HUDEP-2 (cell line): ENCODE results near the gene MAGEB4.
"Not testable (repeated sequence)": the region's sequence is repeated elsewhere in the genome, so short reads cannot be mapped to it uniquely, and the experiment has no call there.

ENCODE experiments used
- DNase-seq, 76 experiments: peaks; one replicate each; lab custom pipeline; 2025; ENCODE audit not compliant: unreplicated experiment in 76 of 76; lab: John Stamatoyannopoulos, UW

MAGEB4 gene, protein sequence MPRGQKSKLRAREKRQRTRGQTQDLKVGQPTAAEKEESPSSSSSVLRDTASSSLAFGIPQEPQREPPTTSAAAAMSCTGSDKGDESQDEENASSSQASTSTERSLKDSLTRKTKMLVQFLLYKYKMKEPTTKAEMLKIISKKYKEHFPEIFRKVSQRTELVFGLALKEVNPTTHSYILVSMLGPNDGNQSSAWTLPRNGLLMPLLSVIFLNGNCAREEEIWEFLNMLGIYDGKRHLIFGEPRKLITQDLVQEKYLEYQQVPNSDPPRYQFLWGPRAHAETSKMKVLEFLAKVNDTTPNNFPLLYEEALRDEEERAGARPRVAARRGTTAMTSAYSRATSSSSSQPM

DNA sequence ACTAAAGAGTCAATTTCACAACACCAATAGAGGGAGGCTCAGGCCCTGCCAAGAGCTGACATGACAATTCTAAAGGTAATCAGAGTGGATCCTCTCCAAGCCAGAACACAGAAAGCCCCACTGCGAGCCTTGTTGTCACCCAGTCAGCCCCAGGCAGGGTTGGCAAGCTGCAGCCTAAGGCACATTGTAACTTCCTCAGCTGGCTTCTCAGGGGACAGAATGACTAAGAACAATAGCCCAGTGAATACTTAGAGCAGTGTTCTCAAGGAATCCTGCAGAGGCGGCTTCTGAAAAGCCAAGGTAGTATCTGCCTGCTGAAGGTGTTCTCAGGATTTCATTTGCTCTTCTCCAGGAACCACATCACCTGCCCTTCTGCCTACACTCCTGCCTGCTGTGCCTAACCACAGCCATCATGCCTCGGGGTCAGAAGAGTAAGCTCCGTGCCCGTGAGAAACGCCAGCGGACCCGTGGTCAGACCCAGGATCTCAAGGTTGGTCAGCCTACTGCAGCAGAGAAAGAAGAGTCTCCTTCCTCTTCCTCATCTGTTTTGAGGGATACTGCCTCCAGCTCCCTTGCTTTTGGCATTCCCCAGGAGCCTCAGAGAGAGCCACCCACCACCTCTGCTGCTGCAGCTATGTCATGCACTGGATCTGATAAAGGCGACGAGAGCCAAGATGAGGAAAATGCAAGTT, at the start of gene MAGEB4:
Gene MAGEB4, plus strand, starts transcription at position 277 of the 692 bp plus-strand sequence. Its CDS starts 136 bp downstream, at position 413.
- DNase-seq, result no peak

DNA sequence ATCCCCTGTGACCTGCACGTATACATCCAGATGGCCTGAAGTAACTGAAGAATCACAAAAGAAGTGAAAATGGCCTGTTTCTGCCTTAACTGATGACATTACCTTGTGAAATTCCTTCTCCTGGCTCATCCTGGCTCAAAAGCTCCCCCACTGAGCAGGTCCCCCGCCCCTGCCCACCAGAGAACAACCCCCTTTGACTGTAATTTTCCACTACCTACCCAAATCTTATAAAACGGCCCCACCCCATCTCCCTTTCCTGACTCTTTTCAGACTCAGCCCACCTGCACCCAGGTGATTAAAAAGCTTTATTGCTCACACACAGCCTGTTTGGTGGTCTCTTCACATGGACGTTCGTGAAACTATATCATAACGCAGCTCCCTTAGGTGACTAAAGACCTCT, 47.9 kb upstream of the MAGEB4 start:
- not testable (repeated sequence) for DNase-seq

DNA sequence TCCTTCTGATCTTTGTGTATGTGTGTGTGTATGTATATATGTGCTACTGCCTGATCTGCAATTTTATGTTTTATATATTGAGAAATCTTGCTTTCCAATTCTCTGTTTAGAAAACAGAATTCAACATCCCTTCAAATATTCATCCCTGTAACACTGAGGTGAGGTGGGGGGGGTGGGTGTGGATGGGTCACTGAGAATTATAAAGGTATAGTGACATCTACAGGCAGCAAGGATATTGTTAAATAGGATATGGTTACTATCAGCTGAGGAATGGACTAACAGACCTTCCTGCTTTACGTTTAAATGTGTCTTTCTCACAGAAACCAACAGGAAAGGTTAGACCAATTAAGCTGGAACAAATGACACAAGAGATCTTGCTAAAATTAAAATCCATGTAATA, 45.5 kb upstream of the MAGEB4 start:
- DNase-seq, result peak in 2 of 76 experiments; percentile 0

DNA sequence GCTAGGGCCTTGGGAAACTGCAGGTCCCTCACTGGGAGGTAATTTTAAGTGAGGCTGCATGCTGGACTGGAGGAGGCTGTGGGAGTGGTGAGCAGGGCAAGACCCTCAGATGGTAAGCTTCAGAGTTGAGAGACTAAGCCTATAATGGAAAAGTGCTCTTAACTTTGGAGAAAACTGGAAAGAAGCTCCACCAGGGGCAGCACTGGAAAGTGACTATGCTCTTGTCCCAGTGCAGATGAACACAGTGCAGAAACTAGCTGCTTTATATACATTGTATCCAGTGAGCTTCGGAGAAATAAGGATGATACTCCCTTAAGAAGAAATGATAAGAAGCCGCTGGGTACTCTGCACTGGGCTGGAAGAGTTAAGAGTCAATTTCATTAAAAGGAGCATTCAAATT, 29.6 kb upstream of the MAGEB4 start:
- DNase-seq, result no peak

DNA sequence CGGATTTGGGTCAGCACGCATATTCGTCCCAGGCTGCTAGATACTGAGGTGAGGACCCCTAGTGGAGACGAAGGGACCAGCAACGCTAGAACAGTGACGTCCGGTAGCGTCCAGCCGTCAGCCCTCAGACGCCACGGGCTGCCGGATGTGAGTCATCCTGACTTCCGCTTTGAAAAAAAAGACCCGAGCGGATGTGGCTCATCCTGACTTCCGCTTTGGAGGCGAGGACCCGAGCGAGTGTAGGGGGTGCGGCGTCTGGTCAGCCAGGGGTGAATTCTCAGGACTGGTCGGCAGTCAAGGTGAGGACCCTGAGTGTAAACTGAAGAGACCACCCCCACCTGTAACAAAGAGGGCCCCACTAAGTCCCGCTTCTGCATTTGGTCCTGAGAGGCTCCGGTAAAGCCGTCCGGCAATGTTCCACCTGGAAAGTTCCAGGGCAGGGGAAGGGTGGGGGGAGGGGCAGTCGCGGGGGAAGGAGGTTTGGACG, 26.4 kb upstream of the MAGEB4 start, which contains the start of gene MAGEB2:
Gene MAGEB2, plus strand, starts transcription at position 207 of the 487 bp plus-strand sequence. CDS start 3,018 bp downstream, outside the sequence.
- no peak for DNase-seq

DNA sequence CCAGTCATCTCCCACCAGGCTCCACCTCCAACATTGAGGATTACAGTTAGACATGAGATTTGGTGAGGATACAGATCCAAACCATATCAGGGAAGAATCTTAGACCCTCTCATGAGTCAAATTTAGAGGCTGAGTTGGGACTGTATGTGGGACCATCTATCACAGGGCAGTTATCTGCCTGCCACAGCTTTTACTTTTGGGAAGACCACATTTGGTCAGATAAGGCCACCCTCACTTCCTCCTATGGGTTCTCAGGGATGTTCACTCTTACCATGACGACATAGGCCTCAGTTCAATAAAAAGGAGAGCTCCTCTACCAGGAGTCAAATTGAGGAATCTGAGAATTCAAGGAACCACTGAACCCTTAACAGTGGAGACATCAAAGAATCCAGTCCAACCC, 24.3 kb upstream of the MAGEB4 start:
- peak in 4 of 76 experiments; percentile 1 to 17 (median 8) for DNase-seq

DNA sequence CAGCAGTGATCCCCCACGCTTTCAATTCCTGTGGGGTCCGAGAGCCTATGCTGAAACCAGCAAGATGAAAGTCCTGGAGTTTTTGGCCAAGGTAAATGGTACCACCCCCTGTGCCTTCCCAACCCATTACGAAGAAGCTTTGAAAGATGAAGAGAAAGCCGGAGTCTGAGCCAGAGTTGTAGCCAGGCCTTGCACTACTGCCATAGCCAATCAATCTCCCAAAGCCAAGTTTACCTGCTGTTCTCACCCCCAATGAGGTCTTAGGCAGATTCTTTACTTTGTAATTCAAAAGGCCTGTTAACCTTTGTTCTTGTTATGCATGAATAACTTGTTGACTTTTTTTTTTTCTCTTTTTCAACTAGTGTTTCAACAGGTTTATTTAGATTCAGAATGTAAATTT, 22.4 kb upstream of the MAGEB4 start:
- DNase-seq, result no peak

DNA sequence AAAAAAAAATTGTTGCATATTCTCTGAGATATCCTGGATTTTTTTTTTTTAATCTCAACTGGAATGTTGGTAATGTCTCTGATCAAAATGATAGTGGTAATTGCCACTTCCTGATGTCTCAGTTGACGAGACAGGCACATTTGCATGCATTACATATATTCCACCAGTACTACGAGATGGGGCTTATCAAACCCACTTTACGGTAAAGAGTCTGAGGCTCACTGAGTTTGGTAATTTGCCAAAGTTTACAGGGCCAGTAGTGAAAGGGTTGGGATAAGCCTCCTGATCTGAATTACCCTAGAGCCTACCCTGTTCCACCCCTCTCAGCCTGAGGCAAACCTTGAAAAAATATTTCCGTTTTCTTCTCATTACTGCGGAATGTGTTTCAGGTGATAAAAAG, 21.1 kb upstream of the MAGEB4 start:
- DNase-seq, result peak in 8 of 76 experiments; percentile 2 to 38 (median 8)

DNA sequence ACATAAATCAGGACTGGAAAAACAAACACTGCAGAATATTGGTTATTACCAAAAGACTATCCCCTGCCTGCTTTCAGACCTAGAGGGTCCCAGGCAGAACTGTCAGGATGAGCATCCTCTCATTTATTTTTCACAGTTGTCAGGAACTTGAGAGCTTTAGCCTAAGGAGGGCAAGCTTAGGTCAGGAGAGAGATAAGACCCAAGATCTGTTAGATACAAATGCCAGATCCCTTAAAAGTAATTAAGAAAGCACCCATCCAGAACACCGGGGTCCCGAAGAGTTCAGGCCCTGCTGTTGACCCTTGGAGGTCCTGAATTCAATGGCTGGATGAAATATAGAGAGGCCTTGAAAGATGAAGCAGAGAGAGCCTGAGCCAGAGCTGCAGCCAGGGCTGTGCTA, 17.3 kb upstream of the MAGEB4 start:
- DNase-seq, result no peak

DNA sequence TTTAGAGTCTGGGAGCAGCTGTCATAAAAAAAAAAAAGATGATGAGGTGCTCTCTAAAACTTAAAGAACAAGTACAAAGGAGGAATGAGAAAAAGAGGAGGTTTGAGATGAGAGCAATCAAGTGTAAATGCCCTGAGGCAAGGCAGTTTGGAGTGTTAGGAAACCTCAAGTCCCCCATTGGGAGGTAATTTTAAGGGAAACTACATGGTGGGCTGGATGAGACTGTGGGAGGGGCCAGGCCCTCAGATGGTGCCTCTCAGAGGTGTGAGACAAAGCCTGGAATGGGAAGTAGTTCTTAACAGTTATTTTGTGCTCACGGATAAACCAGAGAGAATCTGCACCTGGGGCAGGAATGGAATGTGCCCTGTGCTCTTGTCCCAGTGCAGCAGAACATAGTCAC, 13.3 kb upstream of the MAGEB4 start:
- no peak for DNase-seq

DNA sequence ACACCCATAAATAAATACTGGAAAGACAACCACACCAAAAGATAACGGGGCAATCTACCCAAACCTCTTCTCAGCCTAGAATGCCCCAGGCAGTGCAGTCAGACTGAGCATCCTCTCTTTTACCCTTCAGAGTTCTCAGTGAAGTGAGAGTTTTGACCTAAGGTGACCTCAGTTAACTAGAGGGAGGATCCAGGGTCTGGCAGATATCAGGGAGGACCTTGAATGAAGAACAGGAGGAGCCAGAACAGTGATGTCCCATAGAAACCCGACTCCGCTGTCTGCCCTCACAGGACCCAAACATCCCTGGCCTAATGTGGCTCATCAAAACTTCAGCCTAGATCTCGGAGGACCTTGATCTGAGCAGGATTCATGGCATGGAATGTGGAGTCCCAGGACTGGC, 11.4 kb upstream of the MAGEB4 start, which contains the start of gene MAGEB3:
Gene MAGEB3, plus strand, starts transcription at position 263 of the 400 bp plus-strand sequence. CDS start 5,268 bp downstream, outside the sequence.
- no peak for DNase-seq

DNA sequence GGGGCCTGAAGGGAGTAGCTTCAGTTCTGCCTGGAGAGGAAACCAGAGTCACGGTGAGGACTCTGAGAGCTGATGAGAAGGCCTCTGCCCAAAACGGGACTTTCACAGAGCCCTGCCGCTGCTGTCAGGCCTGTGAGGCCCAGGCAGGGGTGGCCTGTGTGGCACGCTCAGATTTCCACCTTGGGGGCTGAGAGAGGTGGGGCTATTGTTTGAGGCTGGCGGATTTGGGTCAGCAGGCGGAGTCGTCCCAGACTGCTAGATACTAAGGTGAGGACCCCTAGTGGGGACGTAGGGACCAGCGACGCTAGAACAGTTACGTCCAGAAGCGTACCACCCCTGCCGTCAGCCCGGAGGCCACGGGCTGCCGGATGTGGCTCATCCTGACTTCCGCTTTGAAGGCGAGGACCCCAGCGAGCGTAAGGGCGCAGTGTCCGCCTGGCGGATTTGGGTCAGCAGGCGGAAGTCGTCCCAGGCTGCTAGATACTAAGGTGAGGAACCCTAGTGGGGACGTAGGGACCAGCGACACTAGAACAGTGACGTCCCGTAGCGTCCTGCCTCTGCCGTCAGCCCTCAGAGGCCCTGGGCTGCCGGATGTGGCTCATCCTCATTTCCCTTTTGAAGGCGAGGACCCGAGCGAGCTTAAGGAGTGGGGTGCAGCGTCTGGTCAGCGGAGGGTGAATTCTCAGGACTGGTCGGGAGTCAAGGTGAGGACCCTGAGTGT, 5.1 kb downstream of the MAGEB4 start, which contains the start of gene MAGEB1:
Gene MAGEB1, plus strand, starts transcription at position 378 of the 721 bp plus-strand sequence. CDS start 3,348 bp downstream, outside the sequence.
- no peak for DNase-seq

DNA sequence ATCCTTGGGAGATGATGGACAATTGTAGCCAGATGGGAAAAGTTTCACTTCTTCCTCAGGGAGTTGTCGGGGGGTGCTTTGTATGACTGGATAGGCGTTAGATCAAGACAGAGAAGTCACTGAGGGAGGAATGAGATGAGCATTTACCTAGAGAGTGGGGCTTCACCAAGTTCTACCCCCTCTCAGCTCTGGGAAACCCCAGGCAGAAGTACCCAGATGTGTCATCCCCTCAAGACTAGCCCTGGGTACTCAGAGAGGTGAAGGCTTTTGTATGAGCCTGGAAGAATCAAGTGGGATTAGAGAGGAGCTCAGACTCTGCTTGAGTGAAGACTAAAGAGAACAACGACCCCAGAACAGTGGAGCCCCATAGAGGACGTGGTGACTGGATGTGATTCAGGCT, 7.1 kb downstream of the MAGEB4 start:
- no peak for DNase-seq

DNA sequence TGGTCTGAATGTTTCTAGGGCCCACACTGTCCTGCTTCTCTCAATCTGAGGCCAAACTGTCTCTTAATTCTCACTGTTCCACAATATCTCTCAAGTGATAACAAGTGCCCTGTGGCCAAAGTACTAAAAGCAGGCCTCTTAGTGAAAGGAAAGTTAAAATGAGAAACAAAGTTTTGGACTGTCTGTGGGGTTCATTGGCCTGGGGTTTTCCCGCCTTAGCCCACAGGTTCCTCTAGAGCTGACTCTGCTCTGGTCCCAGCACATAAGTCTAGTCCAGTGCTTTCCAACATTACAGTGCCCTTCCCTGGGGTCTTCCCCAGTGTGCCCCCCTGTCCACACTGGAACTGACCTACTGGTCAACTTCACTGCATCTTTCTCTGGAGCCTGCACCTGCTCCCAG, 11.5 kb downstream of the MAGEB4 start:
- DNase-seq, result no peak

DNA sequence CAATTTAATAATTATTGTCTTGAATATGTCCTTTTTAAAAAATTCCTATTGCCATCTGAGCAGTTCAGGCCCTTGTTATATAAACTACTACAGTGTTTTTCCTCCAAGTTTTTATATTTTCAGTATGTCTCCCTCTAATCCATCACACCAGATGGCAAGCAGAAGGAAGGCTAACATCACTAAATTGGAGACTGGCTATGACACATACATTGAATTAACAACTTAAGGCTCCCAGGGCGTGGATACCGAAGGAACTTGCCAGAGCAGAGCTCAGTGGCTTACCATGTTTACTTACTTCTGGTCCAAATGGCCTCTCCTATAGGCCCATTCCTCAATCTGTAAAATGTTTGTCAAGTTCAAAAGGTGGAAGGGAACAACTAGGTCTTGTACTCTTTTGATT, 18.1 kb downstream of the MAGEB4 start:
- DNase-seq, result no peak

DNA sequence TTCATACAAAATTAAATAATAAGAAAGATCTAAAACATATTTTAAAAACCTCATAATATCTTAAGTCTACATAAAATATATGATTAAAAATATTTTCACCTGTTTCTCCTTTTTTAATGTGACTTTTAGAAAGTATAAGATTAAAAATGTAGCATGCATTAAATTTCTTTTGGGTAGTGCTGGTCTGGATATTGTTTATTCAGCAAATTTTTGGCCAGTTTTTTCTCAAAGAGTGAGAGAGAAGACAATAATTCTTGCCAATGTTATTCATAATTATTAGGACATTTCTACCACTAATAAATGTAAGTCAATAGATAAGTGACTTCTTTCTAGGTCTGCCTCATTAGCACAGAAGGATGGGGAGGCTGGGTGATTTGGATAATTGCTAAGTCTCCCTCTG, 19.2 kb downstream of the MAGEB4 start:
- DNase-seq, result no peak

DNA sequence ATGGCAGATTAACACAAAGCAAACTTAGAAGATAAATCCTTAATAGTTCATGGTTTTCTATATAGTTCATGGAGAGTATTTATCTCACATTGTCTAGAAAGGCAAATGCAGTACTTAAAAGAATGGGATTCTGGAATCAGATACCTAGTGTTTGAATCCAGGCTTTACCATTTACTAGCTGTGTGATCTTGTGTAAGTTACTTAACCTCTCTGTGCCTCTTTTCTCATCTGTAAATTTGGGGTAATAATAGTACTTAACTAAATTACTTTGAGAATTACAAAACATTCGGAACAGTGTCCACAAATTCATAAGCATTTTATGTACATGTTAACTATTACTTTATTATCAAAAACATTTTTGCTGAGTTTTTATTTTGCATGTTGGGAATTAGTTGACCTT, 21.0 kb downstream of the MAGEB4 start:
- no peak for DNase-seq

DNA sequence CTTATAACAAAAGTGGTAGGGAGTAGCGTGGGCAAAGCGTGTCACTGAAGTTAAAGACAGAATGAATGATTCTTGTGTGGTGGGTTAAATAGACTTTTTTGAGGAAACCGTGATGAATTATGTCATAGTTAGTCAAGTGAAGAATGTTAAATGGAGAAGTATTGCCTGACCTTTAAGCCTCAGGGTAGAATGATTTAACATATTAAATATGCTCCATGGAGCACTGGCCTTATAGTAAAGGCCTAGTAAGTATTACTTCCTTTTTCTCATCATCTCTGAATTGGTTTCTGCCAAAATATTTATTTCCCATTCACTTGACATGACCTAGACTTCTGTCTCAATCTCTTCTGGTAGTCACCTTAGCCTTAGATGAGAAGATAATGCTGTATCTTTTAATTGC, 28.8 kb downstream of the MAGEB4 start:
- DNase-seq, result no peak

DNA sequence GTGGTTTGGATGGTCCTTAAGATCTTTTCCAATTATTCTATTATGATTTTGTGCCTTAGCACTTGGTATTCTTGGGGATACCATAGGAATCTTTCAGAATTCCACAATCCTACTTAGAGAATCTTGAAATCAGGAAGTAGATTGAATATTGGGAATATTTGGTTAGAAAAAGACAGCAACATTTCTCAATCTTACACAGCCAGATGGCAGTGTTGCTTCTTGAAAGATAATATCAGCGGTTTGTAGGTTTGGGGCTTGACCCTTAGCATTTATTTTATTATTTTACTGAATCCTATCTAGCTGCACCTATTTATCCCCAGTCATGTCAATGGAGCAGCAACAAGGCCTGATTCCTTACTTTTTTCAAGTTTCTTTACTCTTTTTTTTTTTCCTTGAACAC, 33.7 kb downstream of the MAGEB4 start:
- DNase-seq, result no peak

DNA sequence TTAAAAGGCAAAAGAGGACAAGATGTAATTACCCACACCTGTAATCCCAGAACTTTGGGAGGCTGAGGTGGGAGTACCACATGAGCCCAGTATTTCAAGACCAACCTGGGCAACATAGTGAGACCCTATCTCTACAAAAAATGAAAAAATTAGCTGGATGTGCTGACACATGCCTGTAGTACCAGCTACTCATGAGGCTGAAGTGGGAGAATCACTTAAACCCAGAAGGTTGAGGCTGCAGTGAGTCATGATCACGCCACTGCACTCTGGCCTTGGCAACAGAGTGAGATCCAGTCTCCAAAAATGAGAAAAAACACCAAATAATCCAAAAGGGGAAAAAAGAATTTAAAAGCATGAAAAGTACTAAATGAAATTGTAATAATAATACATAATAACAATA, 36.6 kb downstream of the MAGEB4 start:
- no peak for DNase-seq

DNA sequence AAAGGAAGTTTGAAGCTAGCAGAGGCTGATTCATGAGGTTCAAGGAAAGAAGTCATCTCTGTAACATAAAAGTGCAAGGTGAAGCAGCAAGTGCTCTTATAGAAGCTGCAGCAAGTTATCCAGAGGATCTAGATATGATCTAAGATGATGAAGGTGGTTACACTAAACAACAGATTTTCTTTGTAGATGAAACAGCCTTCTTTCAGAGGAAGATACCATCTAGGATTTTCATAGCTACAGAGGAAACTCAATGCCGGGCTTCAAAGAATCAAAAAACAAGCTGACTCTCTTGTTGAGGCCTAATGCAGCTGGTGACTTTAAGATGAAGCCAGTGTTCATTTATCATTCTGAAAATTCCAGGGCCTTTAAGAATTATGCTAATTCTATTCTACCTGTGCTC, 38.6 kb downstream of the MAGEB4 start:
- DNase-seq, result no peak
